Body of pancreas (tissue), 4 donors: ENCODE data around the gene ANXA10.

ENCODE experiments used
- POLR2A ChIP-seq, 3 donors: fragments of 450-650 bp; IDR thresholded peaks; one replicate each; pipeline ENCODE4 v1.6.1; 2016; ENCODE audit warnings: antibody characterized with exemption in 3 of 3, mild to moderate bottlenecking in 2 of 3
- TF ChIP-seq, protein P1 (sequence below), 7 experiments: fragments of 450-650 bp in 4 of 7; fragments of 200-600 bp in 3 of 7; sonication (generic) in 3 of 7; IDR thresholded peaks; one replicate each; pipeline ENCODE4 v1.5.1; 2016 to 2019; ENCODE audit warnings: antibody characterized with exemption in 7 of 7

DNA sequence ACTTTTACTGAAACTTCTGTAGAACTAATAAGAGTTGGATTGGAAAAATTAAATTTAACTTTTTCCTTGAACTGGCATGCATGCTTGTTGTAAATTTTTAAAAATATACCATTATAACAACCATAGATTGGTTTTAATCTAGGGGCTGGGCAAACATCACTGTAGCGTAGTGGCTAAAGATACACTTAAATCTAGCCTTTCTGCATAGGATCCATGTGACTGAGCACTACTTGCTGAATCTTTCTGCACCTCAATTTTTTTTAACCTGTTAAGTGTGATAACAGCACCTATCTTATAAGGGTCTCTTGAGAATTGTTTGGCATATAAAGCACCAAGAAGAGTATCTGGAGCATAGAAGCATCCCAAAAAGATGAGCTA is 4.1 kb downstream of the ANXA10 start:
- no peak for TF ChIP-seq POLR2A (IDR thresholded peaks at IDR 0.05)
- TF ChIP-seq, protein P1, sequence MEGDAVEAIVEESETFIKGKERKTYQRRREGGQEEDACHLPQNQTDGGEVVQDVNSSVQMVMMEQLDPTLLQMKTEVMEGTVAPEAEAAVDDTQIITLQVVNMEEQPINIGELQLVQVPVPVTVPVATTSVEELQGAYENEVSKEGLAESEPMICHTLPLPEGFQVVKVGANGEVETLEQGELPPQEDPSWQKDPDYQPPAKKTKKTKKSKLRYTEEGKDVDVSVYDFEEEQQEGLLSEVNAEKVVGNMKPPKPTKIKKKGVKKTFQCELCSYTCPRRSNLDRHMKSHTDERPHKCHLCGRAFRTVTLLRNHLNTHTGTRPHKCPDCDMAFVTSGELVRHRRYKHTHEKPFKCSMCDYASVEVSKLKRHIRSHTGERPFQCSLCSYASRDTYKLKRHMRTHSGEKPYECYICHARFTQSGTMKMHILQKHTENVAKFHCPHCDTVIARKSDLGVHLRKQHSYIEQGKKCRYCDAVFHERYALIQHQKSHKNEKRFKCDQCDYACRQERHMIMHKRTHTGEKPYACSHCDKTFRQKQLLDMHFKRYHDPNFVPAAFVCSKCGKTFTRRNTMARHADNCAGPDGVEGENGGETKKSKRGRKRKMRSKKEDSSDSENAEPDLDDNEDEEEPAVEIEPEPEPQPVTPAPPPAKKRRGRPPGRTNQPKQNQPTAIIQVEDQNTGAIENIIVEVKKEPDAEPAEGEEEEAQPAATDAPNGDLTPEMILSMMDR (IDR thresholded peaks at IDR 0.05) = no peak
